WERI-Rb-1 (cell line): ENCODE data around the gene ZNF559.

ENCODE experiments used
- DNase-seq: peaks from one replicate; pipeline ENCODE4 v3.0.0-alpha.2; 2020
- H3K27ac ChIP-seq: fragments of 250-450 bp; sonication (Bioruptor Pico); 2 replicates; pipeline ENCODE4 v1.5.1; 2020; ENCODE audit warnings: mild to moderate bottlenecking, moderate library complexity
- H3K27me3 ChIP-seq: fragments of 250-450 bp; sonication (Bioruptor Pico); 2 replicates; pipeline ENCODE4 v1.5.1; 2021; ENCODE audit warnings: mild to moderate bottlenecking, low read depth, moderate library complexity; ENCODE audit not compliant: insufficient read depth, severe bottlenecking
- H3K36me3 ChIP-seq: fragments of 250-450 bp; sonication (Bioruptor Pico); 2 replicates; pipeline ENCODE4 v1.5.1; 2020; ENCODE audit warnings: mild to moderate bottlenecking, moderate library complexity
- H3K4me3 ChIP-seq: 2 replicates; pipeline ENCODE4 v1.5.1; 2011; ENCODE audit warnings: low read depth, mild to moderate bottlenecking, control low read depth, low read length
- H3K9me3 ChIP-seq: fragments of 250-450 bp; sonication (Bioruptor Pico); 2 replicates; pipeline ENCODE4 v1.5.1; 2021; ENCODE audit warnings: mild to moderate bottlenecking, moderate library complexity; ENCODE audit not compliant: severe bottlenecking
- TF ChIP-seq, protein P1 (sequence below): IDR thresholded peaks from 2 replicates; pipeline ENCODE4 v1.5.1; 2011; ENCODE audit warnings: low read depth, mild to moderate bottlenecking, control low read depth, inconsistent platforms, low read length

Gene ZNF559

DNA sequence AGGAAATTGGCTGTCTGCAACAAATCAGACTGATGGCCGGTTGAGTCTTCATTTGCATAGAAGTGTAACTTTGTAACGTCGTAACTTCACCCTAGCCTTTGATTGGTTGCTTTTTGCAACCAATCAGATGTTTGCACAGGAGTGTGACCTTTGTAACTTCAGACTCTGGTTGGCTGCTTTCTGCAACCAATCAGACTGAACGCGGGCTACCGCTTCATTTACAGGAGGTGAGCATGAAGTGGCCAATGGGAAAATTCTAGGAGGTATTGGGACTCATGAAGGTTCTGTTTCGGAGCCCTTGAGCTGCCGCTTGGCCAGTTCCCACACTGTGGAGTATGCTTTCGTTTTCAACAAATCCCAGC, 441 bp upstream of the ZNF559 start:
- Histone ChIP-seq H3K27me3 (no peaks in the 10 kb centered on the region), H3K36me3 (peaks cover 29% of the 10 kb centered on the region), H3K9me3 (peaks cover 5% of the 10 kb centered on the region), H3K4me3 (peak overlapping the region; percentile 69), H3K27ac (peak overlapping the region; percentile 92)
- TF ChIP-seq, protein P1, sequence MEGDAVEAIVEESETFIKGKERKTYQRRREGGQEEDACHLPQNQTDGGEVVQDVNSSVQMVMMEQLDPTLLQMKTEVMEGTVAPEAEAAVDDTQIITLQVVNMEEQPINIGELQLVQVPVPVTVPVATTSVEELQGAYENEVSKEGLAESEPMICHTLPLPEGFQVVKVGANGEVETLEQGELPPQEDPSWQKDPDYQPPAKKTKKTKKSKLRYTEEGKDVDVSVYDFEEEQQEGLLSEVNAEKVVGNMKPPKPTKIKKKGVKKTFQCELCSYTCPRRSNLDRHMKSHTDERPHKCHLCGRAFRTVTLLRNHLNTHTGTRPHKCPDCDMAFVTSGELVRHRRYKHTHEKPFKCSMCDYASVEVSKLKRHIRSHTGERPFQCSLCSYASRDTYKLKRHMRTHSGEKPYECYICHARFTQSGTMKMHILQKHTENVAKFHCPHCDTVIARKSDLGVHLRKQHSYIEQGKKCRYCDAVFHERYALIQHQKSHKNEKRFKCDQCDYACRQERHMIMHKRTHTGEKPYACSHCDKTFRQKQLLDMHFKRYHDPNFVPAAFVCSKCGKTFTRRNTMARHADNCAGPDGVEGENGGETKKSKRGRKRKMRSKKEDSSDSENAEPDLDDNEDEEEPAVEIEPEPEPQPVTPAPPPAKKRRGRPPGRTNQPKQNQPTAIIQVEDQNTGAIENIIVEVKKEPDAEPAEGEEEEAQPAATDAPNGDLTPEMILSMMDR: no peak
- peak; percentile 81 for DNase-seq

DNA sequence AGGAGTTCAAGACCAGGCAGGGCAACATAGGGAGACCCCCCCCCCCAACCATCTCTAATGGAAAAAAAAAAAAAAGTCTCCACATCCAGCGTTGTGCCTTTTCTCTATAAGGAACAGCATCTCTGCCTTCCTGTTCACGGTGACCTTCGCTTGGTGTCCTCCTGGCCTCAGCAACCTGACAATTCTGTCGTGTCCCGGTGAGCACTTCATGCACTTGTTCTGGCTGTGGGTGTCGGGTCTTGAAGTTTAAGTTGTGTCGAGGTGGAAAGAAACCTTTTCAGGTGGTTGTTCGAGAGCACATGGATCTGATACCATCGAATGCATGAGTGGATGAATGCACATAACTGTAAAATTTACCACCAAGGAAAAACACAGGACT, 594 bp downstream of the ZNF559 start:
- Histone ChIP-seq H3K9me3 (peaks cover 5% of the 10 kb centered on the region), H3K4me3 (peak overlapping the region; percentile 69), H3K27me3 (no peaks in the 10 kb centered on the region), H3K36me3 (peaks cover 37% of the 10 kb centered on the region), H3K27ac (peak overlapping the region; percentile 92)
- DNase-seq: no peak
- TF ChIP-seq, protein P1: no peak

DNA sequence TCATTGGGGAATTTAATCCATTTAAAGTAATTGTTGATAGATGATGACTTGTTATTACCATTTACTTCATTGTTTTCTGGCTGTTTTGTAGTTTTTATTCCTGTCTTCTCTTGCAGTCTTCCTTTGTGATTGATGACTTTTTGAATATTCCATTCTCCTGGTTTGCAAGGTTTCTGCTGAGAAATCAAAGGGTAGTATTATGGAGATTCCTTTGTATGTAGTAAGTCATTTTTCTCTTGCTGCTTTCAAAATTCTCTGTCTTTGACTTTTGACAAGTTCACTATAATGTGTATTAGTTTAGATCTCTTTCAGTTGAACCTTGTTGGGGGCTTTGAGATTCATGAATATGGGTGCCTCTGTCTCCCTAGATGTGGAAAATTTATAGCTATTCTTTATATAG, 6.0 kb downstream of the ZNF559 start:
- TF ChIP-seq, protein P1: no peak
- peaks cover 9% of the 10 kb centered on the region for H3K9me3 ChIP-seq
- H3K36me3 ChIP-seq: peaks cover 66% of the 10 kb centered on the region
- H3K4me3 ChIP-seq: no peak overlapping the region
- no peaks in the 10 kb centered on the region for H3K27me3 ChIP-seq
- H3K27ac ChIP-seq: no peak overlapping the region
- DNase-seq: no peak

DNA sequence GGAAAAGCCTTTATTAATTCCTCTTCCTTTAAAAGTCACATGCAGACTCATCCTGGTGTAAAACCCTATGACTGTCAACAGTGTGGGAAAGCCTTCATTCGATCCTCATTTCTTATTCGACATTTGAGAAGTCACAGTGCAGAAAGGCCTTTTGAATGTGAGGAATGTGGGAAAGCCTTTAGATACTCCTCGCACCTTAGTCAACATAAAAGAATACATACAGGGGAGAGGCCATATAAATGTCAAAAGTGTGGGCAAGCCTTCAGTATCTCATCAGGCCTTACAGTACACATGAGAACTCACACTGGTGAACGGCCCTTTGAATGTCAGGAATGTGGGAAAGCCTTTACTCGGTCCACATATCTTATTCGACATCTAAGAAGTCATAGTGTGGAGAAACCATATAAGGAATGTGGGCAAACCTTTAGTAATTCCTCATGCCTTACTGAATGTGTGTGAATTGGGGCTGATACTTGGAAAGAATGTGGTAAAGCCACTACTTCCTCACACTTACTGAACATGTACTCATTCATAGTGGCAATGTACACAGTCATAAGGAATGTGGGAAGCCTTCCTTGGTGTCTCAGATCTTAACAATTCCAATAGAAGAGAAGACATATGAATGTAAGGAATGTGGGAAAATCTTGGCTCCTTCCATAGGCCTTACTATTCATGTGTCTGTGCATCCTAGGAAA, 18.8 kb downstream of the ZNF559 start:
- Histone ChIP-seq H3K4me3 (no peak overlapping the region), H3K27me3 (no peaks in the 10 kb centered on the region), H3K27ac (no peak overlapping the region), H3K36me3 (peaks cover 51% of the 10 kb centered on the region), H3K9me3 (peaks cover 40% of the 10 kb centered on the region)
- TF ChIP-seq, protein P1: no peak
- DNase-seq: no peak

DNA sequence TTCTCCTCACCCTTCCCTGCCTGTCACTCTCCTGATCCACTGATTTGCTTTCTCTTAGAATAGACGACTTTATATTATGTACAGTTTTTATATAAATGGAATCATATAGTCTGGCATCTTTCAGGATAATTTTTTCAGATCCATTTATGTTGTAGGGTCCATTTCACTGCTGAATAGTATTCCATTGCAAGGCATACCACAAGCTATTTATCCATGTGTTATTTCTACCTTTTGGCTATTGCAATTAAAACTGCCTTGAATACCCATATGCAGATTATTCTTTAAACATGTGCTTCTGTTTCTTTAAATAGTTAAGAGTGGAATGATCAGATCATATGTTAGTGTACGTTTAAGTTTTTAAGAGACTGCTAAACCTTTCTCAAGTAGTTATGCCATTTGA, 21.0 kb downstream of the ZNF559 start:
- Histone ChIP-seq H3K27me3 (no peaks in the 10 kb centered on the region), H3K27ac (no peak overlapping the region), H3K9me3 (peaks cover 42% of the 10 kb centered on the region), H3K4me3 (no peak overlapping the region), H3K36me3 (peaks cover 36% of the 10 kb centered on the region)
- TF ChIP-seq, protein P1: no peak
- no peak for DNase-seq

DNA sequence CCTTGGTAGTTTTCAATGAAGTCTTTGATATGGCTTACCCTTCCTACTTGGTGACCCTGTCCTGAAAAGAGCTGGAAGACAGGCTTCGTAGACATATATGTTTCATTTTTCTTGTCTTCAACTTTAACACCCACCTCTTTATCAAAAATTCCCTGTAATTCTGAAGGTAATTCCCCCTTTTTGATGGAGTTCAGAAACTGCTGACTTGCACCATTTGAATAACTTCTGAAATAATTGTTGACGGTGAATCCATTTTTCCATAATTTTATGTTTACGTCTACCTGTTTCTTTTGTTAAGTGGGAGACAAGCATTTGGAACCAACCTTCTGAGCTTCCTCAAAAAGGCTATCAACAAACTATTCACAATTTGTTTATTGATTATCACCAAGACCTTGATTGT, 24.3 kb downstream of the ZNF559 start:
- H3K4me3 ChIP-seq: no peak overlapping the region
- no peak for DNase-seq
- no peaks in the 10 kb centered on the region for H3K27me3 ChIP-seq
- no peak overlapping the region for H3K27ac ChIP-seq
- peaks cover 22% of the 10 kb centered on the region for H3K9me3 ChIP-seq
- TF ChIP-seq, protein P1: no peak
- H3K36me3 ChIP-seq: peaks cover 7% of the 10 kb centered on the region
